ENCODE measurements around the gene BSN. TPM values are rescaled to one million over a fixed set of nuclear protein-coding genes. Genes with fewer than 3 reads are reported as not detected.

BSN gene
- total RNA-seq, 5 donors from 2014 or later (not counting 1 experiment from before 2014, with no cell fraction given), result 0.08 to 0.44 (median 0.32) TPM

GRCh38 chr3:49611719-49612118, 57.4 kb downstream of the BSN start:
- no peaks in the 10 kb centered on the region for H3K9me3 ChIP-seq
- DNase-seq, result no peak
- no peaks in the 10 kb centered on the region for H3K27me3 Mint-ChIP-seq
- no peaks in the 10 kb centered on the region for H3K36me3 Mint-ChIP-seq
- H3K4me1 ChIP-seq (ENCODE audit: control insufficient read depth in 1 of 2, extremely low read depth in 1 of 2, insufficient read depth in 2 of 2, low read length in 2 of 2), result no peaks in the 10 kb centered on the region
- no peak overlapping the region for H3K27ac ChIP-seq (ENCODE audit: low read length)
- POLR2A ChIA-PET, result no interaction called here
- no peak overlapping the region for H3K4me3 Mint-ChIP-seq
- no peak for ATAC-seq (replicated peaks in 1 of 4)
- no peaks in the 10 kb centered on the region for H3K4me1 Mint-ChIP-seq
- no peak overlapping the region for H3K27ac Mint-ChIP-seq
- peaks cover 3 to 9% (median 6%) of the 10 kb centered on the region in 3 donors for H3K9me3 Mint-ChIP-seq
- no peaks in the 10 kb centered on the region for H3K36me3 ChIP-seq (ENCODE audit: control insufficient read depth in 2 of 2, extremely low read depth in 1 of 2, insufficient read depth in 1 of 2, low read length in 1 of 2)
- CTCF ChIA-PET, result interaction anchor here in 1 of 2 donors (1.0 kb wide), 1 partner anchor 613 kb away, joined by 3 read pairs; no protein-coding TSS in a partner anchor
- H3K27me3 ChIP-seq (replicated peaks in 1 of 2; ENCODE audit: control insufficient read depth in 2 of 2, extremely low read depth in 1 of 2, insufficient read depth in 2 of 2, low read length in 1 of 2), result peaks cover 0 to 4% of the 10 kb centered on the region in 2 experiments
- no peak overlapping the region for H3K4me3 ChIP-seq (ENCODE audit: control insufficient read depth in 1 of 2, extremely low read depth in 1 of 2, low read length in 1 of 2)

GRCh38 chr3:49614936-49615335, 60.7 kb downstream of the BSN start:
- 78% methylated on average over 1 of the region's 1 CpG for WGBS (ENCODE audit: insufficient coverage)
- Mint-ChIP-seq H3K36me3 (no peaks in the 10 kb centered on the region), H3K27me3 (peaks cover 0 to 3% of the 10 kb centered on the region in 2 donors), H3K27ac (no peak overlapping the region), H3K4me3 (no peak overlapping the region), H3K4me1 (no peaks in the 10 kb centered on the region), H3K9me3 (peaks cover 3 to 9% (median 6%) of the 10 kb centered on the region in 3 donors)
- Histone ChIP-seq H3K27ac (ENCODE audit: low read length) (no peak overlapping the region), H3K36me3 (ENCODE audit: control insufficient read depth in 2 of 2, extremely low read depth in 1 of 2, insufficient read depth in 1 of 2, low read length in 1 of 2) (no peaks in the 10 kb centered on the region), H3K27me3 (replicated peaks in 1 of 2; ENCODE audit: control insufficient read depth in 2 of 2, extremely low read depth in 1 of 2, insufficient read depth in 2 of 2, low read length in 1 of 2) (peaks cover 0 to 6% of the 10 kb centered on the region in 2 experiments), H3K9me3 (no peaks in the 10 kb centered on the region), H3K4me3 (ENCODE audit: control insufficient read depth in 1 of 2, extremely low read depth in 1 of 2, low read length in 1 of 2) (no peak overlapping the region), H3K4me1 (ENCODE audit: control insufficient read depth in 1 of 2, extremely low read depth in 1 of 2, insufficient read depth in 2 of 2, low read length in 2 of 2) (no peaks in the 10 kb centered on the region)
- DNase-seq, result no peak
- ChIA-PET CTCF (no interaction called here), POLR2A (no interaction called here)
- ATAC-seq (replicated peaks in 1 of 4), result no peak

DNA sequence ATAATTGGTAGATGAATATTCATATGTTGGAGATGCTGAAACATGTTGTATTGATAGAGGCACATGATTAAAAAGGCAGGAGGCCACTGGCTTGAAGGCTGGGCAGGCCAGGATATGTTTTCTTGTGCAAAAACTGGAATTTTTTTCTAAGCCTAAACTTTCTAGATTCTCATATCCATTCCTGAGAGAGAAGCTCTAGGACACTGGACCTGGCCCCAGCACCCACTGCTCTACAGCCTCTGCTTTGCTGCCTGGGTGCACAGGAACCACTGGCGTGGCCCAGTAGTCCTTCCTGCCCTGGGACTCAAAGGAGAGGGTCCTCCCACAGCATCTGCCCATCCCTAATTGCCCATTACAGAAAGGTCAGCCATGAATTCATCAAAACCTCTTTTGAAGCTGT, 61.8 kb downstream of the BSN start:
- WGBS (ENCODE audit: insufficient coverage), result 38% methylated on average over 1 of the region's 1 CpG
- no peaks in the 10 kb centered on the region for H3K4me1 Mint-ChIP-seq
- H3K27ac ChIP-seq (ENCODE audit: low read length), result no peak overlapping the region
- H3K4me3 ChIP-seq (ENCODE audit: control insufficient read depth in 1 of 2, extremely low read depth in 1 of 2, low read length in 1 of 2), result no peak overlapping the region
- peaks cover 0 to 6% of the 10 kb centered on the region in 2 experiments for H3K27me3 ChIP-seq (replicated peaks in 1 of 2; ENCODE audit: control insufficient read depth in 2 of 2, extremely low read depth in 1 of 2, insufficient read depth in 2 of 2, low read length in 1 of 2)
- no peak overlapping the region for H3K27ac Mint-ChIP-seq
- no peaks in the 10 kb centered on the region for H3K36me3 ChIP-seq (ENCODE audit: control insufficient read depth in 2 of 2, extremely low read depth in 1 of 2, insufficient read depth in 1 of 2, low read length in 1 of 2)
- DNase-seq (no peak), ATAC-seq (replicated peaks in 1 of 4) (no peak)
- no peak overlapping the region for H3K4me3 Mint-ChIP-seq
- no peaks in the 10 kb centered on the region for H3K4me1 ChIP-seq (ENCODE audit: control insufficient read depth in 1 of 2, extremely low read depth in 1 of 2, insufficient read depth in 2 of 2, low read length in 2 of 2)
- CTCF ChIA-PET, result no interaction called here
- POLR2A ChIA-PET, result no interaction called here
- H3K9me3 ChIP-seq, result no peaks in the 10 kb centered on the region
- no peaks in the 10 kb centered on the region for H3K36me3 Mint-ChIP-seq
- peaks cover 3 to 9% (median 6%) of the 10 kb centered on the region in 3 donors for H3K9me3 Mint-ChIP-seq
- H3K27me3 Mint-ChIP-seq, result peaks cover 0 to 6% of the 10 kb centered on the region in 2 donors

DNA sequence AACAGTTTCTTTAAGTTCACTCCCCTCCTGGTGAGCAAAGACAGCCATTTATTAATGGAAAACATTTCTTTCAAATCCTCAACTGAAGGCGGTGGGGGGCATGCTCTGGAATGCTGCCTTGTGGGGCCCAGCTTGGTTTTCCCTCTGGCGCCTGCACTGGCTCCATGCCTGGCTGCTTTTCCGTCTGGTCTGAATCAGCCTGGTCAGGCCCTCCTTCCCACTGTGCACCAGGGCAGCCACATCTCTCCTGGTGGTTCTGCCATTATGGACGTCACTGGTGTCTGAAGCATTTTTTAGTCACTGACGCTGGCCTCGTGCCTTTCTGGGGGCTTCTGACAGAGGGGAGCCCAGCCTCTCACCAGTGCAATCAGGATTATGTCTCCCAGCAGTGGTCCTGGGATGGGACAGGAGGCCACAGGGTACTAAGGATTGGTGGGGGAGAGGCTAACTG, 62.2 kb downstream of the BSN start:
- CTCF ChIA-PET, result no interaction called here
- POLR2A ChIA-PET, result no interaction called here
- H3K36me3 ChIP-seq (ENCODE audit: control insufficient read depth in 2 of 2, extremely low read depth in 1 of 2, insufficient read depth in 1 of 2, low read length in 1 of 2), result no peaks in the 10 kb centered on the region
- H3K27me3 ChIP-seq (replicated peaks in 1 of 2; ENCODE audit: control insufficient read depth in 2 of 2, extremely low read depth in 1 of 2, insufficient read depth in 2 of 2, low read length in 1 of 2), result peaks cover 0 to 6% of the 10 kb centered on the region in 2 experiments
- no peaks in the 10 kb centered on the region for H3K4me1 Mint-ChIP-seq
- H3K27ac ChIP-seq (ENCODE audit: low read length), result no peak overlapping the region
- H3K27me3 Mint-ChIP-seq, result peaks cover 0 to 9% of the 10 kb centered on the region in 2 donors
- DNase-seq (no peak), ATAC-seq (replicated peaks in 1 of 4) (no peak)
- H3K4me1 ChIP-seq (ENCODE audit: control insufficient read depth in 1 of 2, extremely low read depth in 1 of 2, insufficient read depth in 2 of 2, low read length in 2 of 2), result no peaks in the 10 kb centered on the region
- no peak overlapping the region for H3K4me3 Mint-ChIP-seq
- H3K9me3 Mint-ChIP-seq, result peaks cover 3 to 9% (median 6%) of the 10 kb centered on the region in 3 donors
- H3K27ac Mint-ChIP-seq, result no peak overlapping the region
- H3K4me3 ChIP-seq (ENCODE audit: control insufficient read depth in 1 of 2, extremely low read depth in 1 of 2, low read length in 1 of 2), result no peak overlapping the region
- no peaks in the 10 kb centered on the region for H3K36me3 Mint-ChIP-seq
- no peaks in the 10 kb centered on the region for H3K9me3 ChIP-seq
- 88% methylated on average over 4 of the region's 6 CpGs for WGBS (ENCODE audit: insufficient coverage)

- Histone ChIP-seq H3K27me3 (replicated peaks in 1 of 2; ENCODE audit: control insufficient read depth in 2 of 2, extremely low read depth in 1 of 2, insufficient read depth in 2 of 2, low read length in 1 of 2) (peaks cover 0 to 6% of the 10 kb centered on the region in 2 experiments), H3K4me1 (ENCODE audit: control insufficient read depth in 1 of 2, extremely low read depth in 1 of 2, insufficient read depth in 2 of 2, low read length in 2 of 2) (no peaks in the 10 kb centered on the region), H3K9me3 (no peaks in the 10 kb centered on the region), H3K27ac (ENCODE audit: low read length) (no peak overlapping the region), H3K4me3 (ENCODE audit: control insufficient read depth in 1 of 2, extremely low read depth in 1 of 2, low read length in 1 of 2) (no peak overlapping the region), H3K36me3 (ENCODE audit: control insufficient read depth in 2 of 2, extremely low read depth in 1 of 2, insufficient read depth in 1 of 2, low read length in 1 of 2) (no peaks in the 10 kb centered on the region)
- H3K9me3 Mint-ChIP-seq, result peaks cover 1 to 6% (median 2%) of the 10 kb centered on the region in 3 donors
- POLR2A ChIA-PET, result no interaction called here
- no peaks in the 10 kb centered on the region for H3K36me3 Mint-ChIP-seq
- CTCF ChIA-PET, result no interaction called here
- peaks cover 0 to 9% of the 10 kb centered on the region in 2 donors for H3K27me3 Mint-ChIP-seq
- WGBS (ENCODE audit: insufficient coverage), result 82% methylated on average over 2 of the region's 7 CpGs
- ATAC-seq (replicated peaks in 1 of 4) (no peak), DNase-seq (no peak)
- H3K4me1 Mint-ChIP-seq, result no peaks in the 10 kb centered on the region
- no peak overlapping the region for H3K4me3 Mint-ChIP-seq
- no peak overlapping the region for H3K27ac Mint-ChIP-seq
Measured at GRCh38 chr3:49617390-49618013, 63.2 kb downstream of the BSN start.

- Mint-ChIP-seq H3K4me3 (no peak overlapping the region), H3K27me3 (peaks cover 0 to 9% of the 10 kb centered on the region in 2 donors), H3K36me3 (no peaks in the 10 kb centered on the region), H3K27ac (no peak overlapping the region), H3K9me3 (no peaks in the 10 kb centered on the region), H3K4me1 (no peaks in the 10 kb centered on the region)
- H3K27me3 ChIP-seq (replicated peaks in 1 of 2; ENCODE audit: control insufficient read depth in 2 of 2, extremely low read depth in 1 of 2, insufficient read depth in 2 of 2, low read length in 1 of 2), result peaks cover 0 to 6% of the 10 kb centered on the region in 2 experiments
- CTCF ChIA-PET, result no interaction called here
- DNase-seq, result no peak
- no peak overlapping the region for H3K4me3 ChIP-seq (ENCODE audit: control insufficient read depth in 1 of 2, extremely low read depth in 1 of 2, low read length in 1 of 2)
- no peak for ATAC-seq (replicated peaks in 1 of 4)
- POLR2A ChIA-PET, result no interaction called here
- H3K9me3 ChIP-seq, result no peaks in the 10 kb centered on the region
- H3K36me3 ChIP-seq (ENCODE audit: control insufficient read depth in 2 of 2, extremely low read depth in 1 of 2, insufficient read depth in 1 of 2, low read length in 1 of 2), result no peaks in the 10 kb centered on the region
- 56% methylated on average over 4 of the region's 4 CpGs for WGBS (ENCODE audit: insufficient coverage)
- H3K27ac ChIP-seq (ENCODE audit: low read length), result no peak overlapping the region
- H3K4me1 ChIP-seq (ENCODE audit: control insufficient read depth in 1 of 2, extremely low read depth in 1 of 2, insufficient read depth in 2 of 2, low read length in 2 of 2), result no peaks in the 10 kb centered on the region
Measured at GRCh38 chr3:49618412-49618811, 64.1 kb downstream of the BSN start.

Measured in T-cell (primary cell).